ENCODE results near the gene DIP2A.

DIP2A gene

GRCh38 chr21:46604975-46605766 is 146.5 kb downstream of the DIP2A start, which contains the start of gene S100B:
Gene S100B, minus strand, starts transcription at chr21:46605082. Its CDS starts 2,667 bp downstream, at chr21:46602415.
- DNase-seq (ENCODE audit: extremely low spot score, insufficient read length, low read depth) (no peak), FAIRE-seq (no peak)

DNA sequence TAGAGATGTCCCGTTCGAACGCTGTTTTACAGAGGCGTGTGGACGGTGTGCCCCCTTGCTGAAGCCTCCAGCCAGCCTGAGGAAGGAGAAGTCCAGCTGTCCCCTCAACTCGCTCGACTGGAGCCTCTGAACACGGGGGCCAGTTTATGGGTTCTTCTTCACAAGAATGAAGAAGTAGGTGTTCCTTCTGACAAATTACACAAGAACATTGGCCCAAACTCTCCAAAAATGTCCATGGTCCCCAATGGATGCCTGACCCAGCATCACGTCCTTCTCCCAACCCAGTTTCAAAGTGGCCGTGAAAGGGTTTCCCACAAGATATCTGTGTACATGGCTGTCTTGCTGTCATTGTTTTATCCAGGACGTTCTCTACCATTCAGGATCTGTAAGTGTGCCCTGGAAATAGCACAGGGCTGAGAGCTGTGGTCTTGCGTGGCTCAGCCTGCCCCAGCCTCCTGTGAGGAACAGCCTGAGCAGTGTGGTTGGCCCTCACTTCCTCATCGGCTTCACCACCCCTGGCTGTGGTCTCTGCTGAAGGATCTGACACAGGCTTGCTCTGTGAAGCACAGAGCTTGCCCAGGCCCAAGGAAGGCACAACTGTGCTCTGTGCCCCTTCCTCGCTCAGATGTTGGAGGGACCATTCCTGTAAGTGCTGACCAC is 147.2 kb downstream of the DIP2A start:
- DNase-seq (ENCODE audit: extremely low spot score, insufficient read length, low read depth) (peak; percentile 32), FAIRE-seq (peak; percentile 84)

DNA sequence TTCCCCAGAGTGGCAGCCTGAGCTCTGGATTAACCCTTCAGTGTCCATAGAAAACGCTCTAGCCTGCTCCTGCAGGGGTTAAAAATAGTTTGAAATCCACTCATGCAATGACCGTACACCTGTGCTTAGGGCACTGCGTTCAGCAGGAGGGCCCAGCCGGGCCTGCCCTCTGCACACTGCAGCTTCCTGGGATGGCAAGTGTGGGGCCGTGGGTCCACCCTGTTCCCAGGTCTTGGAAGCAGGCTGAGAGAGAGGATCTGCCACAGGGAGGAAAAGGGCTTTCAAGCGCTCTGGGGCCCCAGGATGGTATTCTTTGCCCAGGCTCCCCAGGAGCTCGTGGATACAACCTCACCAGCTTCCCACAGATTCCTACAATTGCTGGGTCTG is 147.7 kb downstream of the DIP2A start:
- FAIRE-seq: no peak
- DNase-seq (ENCODE audit: extremely low spot score, insufficient read length, low read depth): no peak

DNA sequence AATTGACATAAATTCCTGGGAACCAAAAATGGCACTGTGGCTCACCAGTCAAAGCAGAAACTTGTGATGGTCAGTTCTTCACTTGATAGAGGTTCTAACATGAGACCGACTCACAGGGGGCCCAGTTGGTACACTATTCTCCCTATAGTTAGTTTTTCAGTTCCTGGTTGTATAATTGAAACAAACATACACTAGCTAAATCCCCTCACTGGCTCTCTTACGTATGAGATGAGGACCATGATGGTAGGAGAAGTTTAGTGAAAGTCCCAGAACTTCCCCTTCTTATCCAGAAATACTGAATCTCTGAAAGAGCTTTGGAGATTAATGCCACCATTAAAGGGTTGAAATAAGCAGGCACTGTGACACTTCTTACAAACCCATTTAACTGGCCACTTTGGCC is 148.9 kb downstream of the DIP2A start:
- DNase-seq (ENCODE audit: extremely low spot score, insufficient read length, low read depth): no peak
- FAIRE-seq: no peak

DNA sequence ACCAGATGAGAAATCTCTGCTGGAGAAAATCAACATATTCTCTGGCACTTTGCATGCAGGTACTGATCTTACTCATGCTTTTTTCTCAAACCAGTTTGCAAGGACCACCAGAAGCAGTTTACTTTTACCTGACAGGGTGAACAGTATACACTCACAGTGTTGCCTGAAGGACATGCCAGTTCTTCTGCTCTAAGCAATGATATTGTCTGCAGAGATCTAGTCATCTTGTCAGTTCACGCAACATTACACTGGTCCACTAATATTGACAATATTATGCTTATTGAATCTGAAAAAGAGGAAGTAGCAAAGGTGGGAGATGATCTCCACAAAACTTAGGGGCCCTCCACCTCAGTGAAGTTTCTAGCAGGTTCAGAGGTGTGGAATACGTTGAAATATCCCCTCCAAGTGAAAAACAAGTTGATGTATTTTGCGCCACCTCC is 150.0 kb downstream of the DIP2A start:
- DNase-seq (ENCODE audit: extremely low spot score, insufficient read length, low read depth) (no peak), FAIRE-seq (peak; percentile 31)

DNA sequence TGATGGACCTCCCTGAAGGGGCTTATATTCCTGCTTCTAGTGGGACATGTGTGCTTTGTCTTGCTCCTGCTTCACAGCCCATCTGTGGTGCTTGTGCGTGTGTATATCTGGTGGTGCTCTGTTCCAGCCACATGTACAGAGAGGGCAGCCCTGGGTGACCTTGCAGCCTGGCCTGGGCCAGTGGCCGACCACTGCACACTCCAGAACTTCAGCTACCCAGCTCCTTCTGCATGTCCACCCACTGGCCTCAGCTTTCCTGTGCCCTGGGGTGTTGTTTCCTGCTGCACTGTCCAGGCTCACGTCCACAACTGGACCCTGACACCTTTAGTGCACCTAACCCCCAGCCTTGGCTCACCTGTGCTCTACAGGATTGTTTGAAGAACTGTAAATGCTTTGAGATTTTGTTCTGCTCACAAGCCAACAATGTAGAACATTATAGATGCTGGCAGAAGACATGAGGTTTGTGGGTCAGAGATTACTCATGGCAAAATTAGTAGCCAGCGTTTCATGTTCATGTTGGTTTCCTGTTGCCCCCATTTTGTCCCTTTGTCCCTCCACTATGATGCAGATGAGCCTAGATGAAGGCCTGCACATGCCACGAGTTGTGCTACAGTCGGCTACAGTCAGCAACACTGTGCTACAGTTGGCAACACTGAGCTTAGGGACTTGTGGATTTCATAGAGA is 151.5 kb downstream of the DIP2A start:
- FAIRE-seq: no peak
- DNase-seq (ENCODE audit: extremely low spot score, insufficient read length, low read depth): no peak

GRCh38 chr21:46613391-46613790 is 154.7 kb downstream of the DIP2A start:
- no peak for FAIRE-seq
- no peak for DNase-seq (ENCODE audit: extremely low spot score, insufficient read length, low read depth)

DNA sequence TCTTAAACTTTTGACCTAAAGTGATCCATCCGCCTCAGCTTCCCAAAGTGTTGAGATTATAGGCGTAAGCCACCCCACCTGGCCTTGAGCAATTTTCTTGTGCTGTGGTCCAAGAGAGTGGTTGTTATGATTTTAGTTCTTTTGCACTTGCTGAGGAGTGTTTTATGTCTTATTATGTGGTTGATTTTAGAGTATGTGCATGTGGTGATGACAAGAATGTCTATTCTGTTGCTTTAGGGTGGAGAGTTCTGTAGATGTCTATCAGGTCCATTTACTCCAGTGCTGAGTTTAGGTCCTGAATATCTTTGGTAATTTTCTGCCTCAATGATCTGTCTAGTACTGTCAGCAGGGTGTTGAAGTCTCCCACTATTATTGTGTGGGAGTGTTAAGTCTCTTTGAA is 157.4 kb downstream of the DIP2A start:
- DNase-seq (ENCODE audit: extremely low spot score, insufficient read length, low read depth) (no peak), FAIRE-seq (no peak)

DNA sequence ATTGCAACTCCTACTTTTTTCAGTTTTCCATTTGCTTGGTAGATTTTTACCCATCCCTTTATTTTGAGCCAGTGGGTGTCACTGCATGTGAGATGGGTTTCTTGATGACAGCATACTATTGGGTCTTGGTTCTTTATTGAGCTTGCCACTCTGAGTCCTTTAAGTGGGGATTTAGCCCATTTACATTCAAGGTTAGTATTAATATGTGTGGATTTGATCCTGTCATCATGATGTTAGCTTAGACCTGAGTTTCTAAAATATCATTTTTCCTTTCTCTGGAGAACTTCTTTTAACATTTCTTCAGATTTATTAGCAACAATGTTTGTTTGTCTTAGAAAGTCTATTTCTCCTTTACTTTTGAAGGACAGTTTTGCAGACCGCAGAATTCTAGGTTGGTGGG is 158.0 kb downstream of the DIP2A start:
- FAIRE-seq: no peak

GRCh38 chr21:46617267-46618051 is 158.8 kb downstream of the DIP2A start:
- FAIRE-seq (no peak), DNase-seq (ENCODE audit: extremely low spot score, insufficient read length, low read depth) (no peak)

More for the DNA sequence above, 158.0 kb downstream of the DIP2A start:
- DNase-seq (ENCODE audit: extremely low spot score, insufficient read length, low read depth): no peak

DNA sequence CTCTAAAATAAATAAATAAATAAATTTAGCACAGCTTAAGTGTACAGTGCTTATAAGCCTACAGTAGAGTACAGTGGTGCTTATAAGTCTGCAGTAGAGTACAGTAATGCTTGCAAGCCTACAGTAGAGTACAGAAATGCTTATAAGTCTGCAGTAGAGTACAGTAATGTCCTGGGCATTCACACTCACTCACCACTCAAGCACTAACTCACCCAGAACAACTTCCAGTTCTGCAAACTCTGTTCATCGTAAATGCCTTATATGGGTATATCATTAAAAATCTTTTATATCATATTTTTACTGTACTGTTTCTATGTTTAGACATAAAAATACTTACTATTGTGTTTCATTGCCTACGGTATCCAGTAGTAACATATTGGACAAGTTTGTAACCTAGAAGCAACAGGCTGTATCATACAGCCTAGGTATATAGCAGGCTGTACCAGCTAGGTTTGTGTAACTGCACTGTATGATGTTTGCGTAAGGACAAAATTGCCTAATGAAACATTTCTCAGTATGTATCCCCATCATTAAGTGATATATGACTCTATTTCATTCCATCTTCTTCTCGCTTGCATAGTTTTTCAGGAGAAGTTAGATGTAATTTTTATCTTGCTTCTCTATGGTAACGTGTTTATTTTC is 160.2 kb downstream of the DIP2A start:
- FAIRE-seq: no peak
- no peak for DNase-seq (ENCODE audit: extremely low spot score, insufficient read length, low read depth)
